HG02610 (cell line): ENCODE data around the gene TIMM29.
A peak's percentile ranks its signal among the peaks of the same experiment; 100 is the strongest.
"Not testable (repeated sequence)": the region's sequence is repeated elsewhere in the genome, so short reads cannot be mapped to it uniquely, and the experiment has no call there.

Experiments
- ATAC-seq: cut with Tn5 transposase; IDR thresholded peaks from one replicate; pipeline ENCODE4 v1.9.1; 2021; ENCODE audit warnings: mild to moderate bottlenecking, moderate library complexity; ENCODE audit not compliant: unreplicated experiment

The TIMM29 gene

GRCh38 chr19:10936661-10937084 lies 8.1 kb downstream of the TIMM29 start:
- no peak for ATAC-seq

DNA sequence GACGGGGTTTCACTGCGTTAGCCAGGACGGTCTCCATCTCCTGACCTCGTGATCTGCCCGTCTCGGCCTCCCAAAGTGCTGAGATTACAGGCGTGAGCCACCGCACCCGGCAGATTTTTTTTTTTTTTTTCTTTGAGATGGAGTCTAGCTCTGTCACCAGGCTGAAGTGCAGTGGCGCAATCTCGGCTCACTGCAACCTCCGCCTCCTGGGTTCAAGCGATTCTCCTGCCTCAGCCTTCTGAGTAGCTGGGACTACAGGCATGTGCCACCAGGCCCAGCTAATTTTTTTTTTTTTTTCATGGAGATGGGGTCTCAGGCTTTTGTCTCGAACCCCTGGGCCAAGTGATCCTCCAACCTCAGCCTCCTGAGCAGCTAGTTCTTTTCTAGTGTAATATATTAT lies 13.0 kb downstream of the TIMM29 start:
- ATAC-seq, result not testable (repeated sequence)

DNA sequence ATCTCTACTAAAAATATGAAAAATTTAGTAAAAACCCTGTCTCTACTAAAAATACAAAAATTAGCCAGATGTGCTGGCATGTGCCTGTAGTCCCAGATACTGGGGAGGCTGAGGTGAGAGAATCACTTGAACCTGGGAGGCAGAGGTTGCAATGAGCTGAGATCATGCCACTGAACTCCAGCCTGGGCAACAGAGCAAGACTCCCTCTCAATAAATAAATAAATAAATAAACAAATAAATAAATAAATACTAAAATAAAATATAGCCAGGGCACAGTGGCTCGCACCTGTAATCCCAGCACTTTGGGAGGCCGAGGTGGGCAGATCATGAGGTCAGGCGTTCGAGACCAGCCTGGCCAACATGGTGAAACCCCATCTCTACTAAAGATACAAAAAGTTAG lies 14.8 kb downstream of the TIMM29 start:
- not testable (repeated sequence) for ATAC-seq

DNA sequence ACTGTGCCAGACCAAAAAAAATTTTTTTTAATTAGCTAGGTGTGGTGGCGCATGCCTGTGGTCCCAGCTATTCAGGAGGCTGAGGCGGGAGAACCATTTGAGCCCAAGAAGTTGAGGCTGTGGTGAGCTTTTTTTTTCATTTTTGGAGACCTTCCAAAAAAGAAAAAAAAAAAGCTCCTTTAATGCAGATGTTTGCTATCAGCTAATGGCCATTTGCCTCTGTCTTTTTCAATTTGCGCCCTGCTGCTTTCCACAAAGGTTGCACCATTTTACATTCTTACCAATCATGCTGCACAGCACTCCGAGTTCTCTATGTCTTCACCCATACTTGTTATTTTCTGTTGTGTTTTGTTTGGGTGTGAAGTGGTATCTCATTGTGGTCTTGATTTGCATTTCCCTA lies 16.7 kb downstream of the TIMM29 start:
- no peak for ATAC-seq

GRCh38 chr19:10946958-10947657 lies 18.5 kb downstream of the TIMM29 start:
- no peak for ATAC-seq

GRCh38 chr19:10952809-10953208 lies 24.2 kb downstream of the TIMM29 start:
- ATAC-seq, result no peak

GRCh38 chr19:10959277-10959968 lies 30.8 kb downstream of the TIMM29 start:
- ATAC-seq, result not testable (repeated sequence)

DNA sequence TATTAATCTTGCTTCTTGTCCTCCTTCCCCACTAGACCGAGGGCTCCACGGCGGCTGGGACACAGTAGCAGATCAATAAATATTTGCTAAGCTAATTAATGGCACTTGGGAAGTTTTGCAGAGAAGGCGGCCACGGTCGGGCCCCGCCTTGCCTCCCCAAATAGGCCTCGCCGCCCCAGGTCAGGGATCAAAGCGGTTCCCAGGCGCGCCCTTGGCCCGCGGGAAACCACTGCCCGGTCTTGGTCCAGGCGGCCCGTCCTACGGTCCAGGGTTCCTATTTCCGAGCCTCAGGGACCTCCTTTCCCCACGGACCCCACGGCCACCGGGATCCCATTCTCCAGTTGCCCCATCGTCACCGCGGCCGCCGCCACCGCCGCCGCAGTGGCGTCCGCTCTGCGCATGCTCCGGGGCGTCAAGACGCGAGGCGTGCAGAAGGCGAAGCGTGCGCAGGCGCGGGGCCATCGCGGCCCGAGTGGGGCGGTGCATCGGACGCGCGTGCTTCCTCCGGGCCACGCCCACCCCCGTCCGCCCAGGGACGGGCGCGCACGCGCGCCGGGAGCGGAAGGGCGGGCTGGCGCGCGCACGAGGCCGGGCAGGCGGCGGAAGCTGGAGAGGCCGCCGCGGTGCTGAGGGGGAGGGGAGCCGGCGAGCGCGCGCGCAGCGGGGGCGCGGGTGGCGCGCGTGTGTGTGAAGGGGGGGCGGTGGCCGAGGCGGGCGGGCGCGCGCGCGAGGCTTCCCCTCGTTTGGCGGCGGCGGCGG lies 31.9 kb downstream of the TIMM29 start, which contains the start of gene SMARCA4:
Gene SMARCA4 (plus strand): TSS at position 717 of the 759 bp plus-strand sequence. CDS start 23,122 bp downstream, outside the sequence.
- peak; percentile 77 for ATAC-seq

DNA sequence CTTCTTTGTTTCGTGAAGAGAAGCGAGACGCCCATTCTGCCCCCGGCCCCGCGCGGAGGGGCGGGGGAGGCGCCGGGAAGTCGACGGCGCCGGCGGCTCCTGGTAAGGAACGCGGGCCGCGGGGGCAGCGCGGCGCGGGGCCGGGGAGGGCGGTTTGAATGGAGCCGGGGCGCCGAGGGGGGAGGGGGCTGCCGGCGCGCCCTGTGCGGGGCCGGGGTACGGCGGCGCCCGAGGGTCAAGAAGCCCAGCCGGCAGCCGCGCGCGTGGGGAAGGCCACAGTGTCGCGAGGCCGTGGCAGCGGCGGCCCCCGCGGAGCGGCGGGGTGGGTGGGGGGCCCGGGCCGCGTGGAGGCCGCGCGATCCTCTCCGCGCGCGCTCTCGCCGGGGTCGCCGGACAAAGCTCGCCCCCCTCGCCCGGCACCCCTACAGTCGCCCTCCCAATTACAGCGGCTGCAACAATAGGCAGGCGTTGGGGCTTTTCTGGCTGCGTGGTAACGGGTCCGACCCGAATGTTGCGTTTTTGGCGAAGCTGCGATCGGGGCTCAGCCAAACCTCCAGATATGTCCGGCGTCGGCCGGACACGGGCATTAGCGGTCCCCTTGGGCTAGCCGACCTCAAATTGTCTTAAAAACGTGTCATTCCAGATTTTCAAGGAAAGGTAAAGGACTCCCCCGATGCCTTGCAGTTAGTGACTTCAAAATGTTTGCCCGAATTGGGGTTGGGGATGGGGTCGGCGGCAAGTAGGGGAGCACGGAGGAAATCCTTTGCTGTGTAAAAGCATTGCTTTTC lies 32.7 kb downstream of the TIMM29 start:
- ATAC-seq, result peak; percentile 34

- no peak for ATAC-seq
Measured at GRCh38 chr19:10962863-10963262, 34.3 kb downstream of the TIMM29 start.

GRCh38 chr19:10963865-10964264 lies 35.3 kb downstream of the TIMM29 start:
- ATAC-seq, result no peak

- ATAC-seq, result no peak
Measured at GRCh38 chr19:10964903-10965302, 36.3 kb downstream of the TIMM29 start.

GRCh38 chr19:10965398-10965797 lies 36.8 kb downstream of the TIMM29 start:
- no peak for ATAC-seq

DNA sequence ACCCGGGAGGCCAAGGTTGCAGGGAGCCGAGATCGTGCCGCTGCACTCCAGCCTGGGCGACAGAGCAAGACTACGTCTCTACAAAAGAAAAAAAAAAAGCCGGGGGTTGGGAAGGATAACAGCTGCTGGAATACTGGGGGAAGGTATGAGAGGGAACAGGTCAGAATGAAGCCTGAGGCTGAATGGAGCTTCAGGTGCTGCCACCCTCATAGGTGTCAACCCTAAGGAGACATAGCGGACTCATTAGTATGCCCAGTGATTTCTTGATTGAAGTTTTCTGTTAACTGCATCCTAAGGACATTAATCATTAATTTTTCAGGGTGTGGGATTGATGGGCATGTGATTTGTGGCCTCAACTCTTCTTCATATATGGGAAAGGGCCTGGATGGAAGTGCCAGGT lies 38.2 kb downstream of the TIMM29 start:
- no peak for ATAC-seq

GRCh38 chr19:10968527-10969135 lies 40.0 kb downstream of the TIMM29 start:
- no peak for ATAC-seq

- no peak for ATAC-seq
Measured at GRCh38 chr19:10971107-10971726, 42.6 kb downstream of the TIMM29 start.

DNA sequence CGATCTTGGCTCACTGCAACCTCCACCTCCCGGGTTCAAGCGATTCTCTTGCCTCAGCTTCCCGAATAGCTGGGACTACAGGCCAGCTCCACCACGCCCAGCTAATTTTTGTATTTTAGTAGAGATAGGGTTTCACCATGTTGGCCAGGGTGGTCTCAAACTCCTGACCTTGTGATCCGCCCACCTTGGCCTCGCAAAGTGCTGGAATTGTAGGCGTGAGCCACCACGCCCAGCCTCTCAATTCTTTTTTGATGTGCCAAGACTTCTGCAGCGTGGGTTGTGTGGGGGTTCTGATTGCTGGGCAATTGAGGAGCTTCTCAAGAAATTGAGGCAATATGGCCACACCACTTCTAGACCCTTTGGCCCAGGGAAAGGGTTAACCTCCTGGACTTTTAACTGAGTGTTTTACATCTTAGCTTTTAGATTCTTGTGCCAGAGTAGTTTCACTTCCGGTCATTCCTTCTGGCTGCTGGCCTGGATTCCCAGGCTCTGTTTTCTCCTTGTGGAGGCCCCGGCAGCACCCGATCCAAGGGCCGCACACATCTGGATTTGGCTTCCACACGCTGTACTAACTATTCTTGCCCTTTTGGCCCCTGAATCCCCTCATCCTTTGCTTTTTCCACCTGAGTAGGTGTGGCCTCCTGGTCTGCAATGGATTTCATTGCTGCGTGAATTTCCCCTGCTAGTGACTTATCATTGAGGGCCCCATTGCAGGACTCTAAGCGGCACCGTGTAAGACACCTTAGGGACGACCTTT lies 46.9 kb downstream of the TIMM29 start:
- no peak for ATAC-seq

GRCh38 chr19:10976131-10976892 lies 47.7 kb downstream of the TIMM29 start:
- ATAC-seq, result no peak

- no peak for ATAC-seq
Measured at GRCh38 chr19:10977742-10978092, 49.1 kb downstream of the TIMM29 start.
